Measurements from ENCODE around the gene POU2F3.

The POU2F3 gene

DNA sequence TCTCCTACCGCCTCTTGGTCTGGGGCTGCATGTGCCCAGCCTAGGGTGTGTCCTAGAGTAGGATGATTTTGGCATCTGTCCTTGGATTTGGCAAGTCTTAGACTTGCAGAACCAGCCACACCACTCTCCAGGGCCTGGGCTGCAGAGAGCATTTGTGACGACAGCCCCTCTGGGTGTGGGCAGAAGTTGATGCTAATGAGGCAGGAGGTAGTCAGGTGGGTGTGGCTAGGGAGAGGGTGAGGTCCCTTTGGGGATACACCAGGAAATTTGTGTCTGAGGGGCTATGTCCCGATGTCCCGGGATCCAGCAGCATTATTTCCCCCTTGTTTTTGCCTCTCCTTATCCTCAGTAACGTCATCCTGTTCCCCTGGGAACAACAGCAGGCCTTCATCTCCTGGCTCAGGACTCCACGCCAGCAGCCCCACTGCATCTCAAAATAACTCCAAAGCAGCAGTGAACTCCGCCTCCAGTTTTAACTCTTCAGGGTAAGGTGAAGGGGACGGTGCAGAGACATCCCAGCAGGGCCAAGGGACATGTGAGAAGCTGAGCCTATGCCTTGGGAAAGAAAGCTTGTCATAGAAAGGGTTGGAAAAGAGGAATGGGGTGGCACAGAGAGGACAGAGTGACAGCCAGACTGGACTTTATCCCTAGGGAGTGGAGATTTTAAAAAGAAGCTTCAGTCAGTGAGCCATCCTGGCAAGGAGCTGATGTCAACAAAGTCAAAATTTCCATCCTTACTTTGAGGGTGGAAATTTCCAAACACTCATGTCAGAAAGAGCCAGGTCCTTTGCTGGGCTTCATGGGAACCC, 77.1 kb downstream of the POU2F3 start:
- DNase-seq (ENCODE audit: low read depth in 3 of 3, low spot score in 1 of 3) = no peak

DNA sequence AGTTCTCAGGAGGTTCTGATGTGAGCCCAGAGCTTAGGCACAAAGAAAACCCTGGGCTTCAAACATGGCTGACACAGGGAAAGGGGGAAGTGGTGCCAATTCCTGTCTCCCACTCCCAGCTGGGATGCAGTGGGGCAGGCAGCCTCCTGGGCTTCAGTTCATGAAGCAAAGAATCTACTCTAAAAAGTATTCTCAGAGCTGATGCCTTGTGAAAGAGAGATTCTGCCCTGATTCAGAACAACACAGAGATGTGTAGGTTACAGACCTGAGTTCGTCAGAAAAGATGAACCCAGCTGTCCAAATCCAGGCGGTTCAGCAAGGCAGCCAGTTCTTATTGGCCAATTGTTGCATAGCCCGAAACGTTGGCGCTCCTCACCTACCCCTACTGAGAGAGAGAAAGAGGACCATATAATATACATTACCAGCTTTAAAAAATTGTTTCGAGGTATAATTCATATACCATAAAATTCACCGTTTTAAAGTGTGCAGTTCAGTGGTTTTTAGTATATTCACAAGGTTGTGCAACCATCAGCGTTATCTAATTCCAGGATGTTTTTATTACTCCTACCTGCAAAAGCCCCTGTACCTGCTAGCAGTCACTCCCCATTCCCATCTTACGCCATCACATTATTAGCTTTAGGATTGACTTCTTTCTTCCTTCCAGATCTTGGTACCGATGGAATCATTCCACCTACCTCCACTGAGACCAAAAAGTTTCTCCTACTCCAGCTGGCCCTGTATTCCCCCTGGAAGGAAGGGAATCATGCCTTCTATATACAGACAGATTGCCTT, 77.9 kb downstream of the POU2F3 start:
- no peak for DNase-seq (ENCODE audit: low read depth in 3 of 3, low spot score in 1 of 3)

DNA sequence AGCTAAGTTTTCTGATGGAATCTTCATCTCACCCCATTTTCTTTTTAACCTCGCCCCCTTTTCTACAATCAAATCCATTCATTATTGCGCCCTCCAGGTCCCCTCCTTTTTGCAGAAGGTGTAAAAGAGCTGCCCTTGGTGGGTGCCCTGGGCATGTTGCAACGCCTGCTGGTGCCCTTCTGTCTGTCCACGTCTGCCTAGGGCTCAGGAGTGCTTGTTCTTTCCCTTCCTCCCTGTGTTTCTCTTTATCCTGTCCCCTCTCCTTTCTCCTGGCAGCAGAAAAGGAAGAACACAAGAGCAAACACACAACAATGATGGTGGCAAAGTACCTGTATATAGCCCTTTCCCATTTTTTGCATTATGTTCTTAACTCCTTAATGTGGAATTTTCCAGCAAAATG, 79.0 kb downstream of the POU2F3 start:
- DNase-seq (ENCODE audit: low read depth in 3 of 3, low spot score in 1 of 3) = no peak

DNA sequence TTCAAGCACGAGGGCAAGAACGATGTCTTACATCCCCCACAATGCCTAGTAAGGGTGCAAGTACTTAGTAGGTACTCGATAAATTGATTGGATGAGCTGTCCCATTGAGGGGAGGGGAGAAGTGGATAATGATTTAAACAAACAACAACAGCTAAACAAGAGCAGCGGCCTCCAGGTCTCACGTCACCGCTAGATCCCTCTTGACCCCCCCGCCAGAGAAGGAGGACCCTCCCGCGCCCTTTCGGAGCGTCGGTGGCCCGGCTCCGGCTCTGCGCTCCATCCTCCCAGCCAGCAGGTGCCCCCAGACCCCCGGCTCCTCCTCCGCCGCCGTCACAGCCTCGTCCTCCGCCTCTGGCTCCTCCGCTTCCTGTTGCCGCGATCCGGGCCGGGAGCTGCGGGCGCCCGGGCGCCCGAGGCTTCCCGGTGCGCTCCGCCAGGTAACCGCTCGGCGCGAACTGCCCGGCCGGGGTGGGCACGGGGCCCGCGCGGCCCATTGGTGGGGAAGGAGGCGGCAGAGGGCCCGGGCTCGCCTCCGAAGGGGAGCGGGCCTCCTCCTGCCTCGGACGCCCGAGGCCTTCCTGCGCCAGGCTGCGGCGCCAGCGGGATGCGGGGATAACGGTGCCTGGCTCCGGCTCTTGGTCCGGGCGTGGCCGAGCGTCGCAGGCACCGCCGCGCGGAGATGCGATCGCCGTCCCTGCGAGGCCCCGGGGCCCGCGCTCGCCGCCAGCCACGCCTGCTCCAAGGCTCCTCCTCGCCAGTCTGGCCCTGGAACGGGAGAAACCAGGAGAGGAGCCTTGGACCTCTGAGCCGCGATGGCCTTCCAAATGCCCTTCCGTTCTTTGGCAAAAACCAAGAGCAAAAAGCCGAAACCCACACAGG, 85.2 kb downstream of the POU2F3 start, which contains the start of gene TLCD5:
TLCD5 (plus strand) TSS at position 368 of the 879 bp plus-strand sequence. CDS start 2,143 bp downstream, outside the sequence.
- DNase-seq (ENCODE audit: low read depth in 3 of 3, low spot score in 1 of 3) = no peak

DNA sequence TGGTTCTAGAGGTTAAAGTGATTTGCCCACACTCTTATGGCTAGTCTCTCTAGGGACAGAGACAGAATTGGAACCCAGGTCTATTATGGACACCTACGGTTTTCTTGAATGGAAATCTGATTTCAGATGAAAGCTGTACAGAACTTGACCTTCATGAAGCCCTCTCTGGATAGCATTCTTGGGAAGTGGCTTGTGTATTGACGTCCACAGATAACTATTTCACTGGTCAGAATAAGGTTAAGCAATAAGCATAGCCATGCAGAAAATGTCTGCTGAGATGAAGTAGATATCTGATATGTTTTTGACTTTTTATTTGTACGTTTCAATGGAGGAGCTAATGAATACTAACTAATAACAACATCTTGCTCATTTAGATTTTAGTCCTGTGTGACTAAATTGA, 86.3 kb downstream of the POU2F3 start:
- no peak for DNase-seq (ENCODE audit: low read depth in 3 of 3, low spot score in 1 of 3)

DNA sequence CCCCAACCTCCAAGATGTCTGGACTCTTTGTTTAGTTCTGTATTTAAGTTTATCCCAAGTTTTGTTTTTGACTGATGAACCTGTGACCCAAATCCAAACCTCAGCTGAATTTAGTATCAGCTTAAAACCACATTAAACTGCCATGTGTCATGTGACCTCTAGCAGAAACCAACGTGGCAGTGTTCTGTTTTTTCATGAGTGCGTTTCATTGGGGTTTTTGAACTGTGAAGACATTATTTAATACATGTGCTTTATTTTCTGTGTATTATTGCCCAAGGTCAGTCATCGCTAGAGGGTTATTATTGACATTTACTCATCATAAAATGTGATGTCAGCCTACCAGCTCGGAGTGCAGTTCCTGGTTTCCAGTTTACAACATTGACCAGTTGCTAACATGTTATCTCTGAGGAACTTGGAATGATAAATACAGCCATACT, 86.9 kb downstream of the POU2F3 start:
- DNase-seq (ENCODE audit: low read depth in 3 of 3, low spot score in 1 of 3) = no peak

- no peak for DNase-seq (ENCODE audit: low read depth in 3 of 3, low spot score in 1 of 3)
Measured at GRCh38 chr11:120327311-120327710, 87.4 kb downstream of the POU2F3 start.

GRCh38 chr11:120329556-120329955, 89.6 kb downstream of the POU2F3 start:
- DNase-seq (ENCODE audit: low read depth in 3 of 3, low spot score in 1 of 3) = no peak

- DNase-seq (ENCODE audit: low read depth in 3 of 3, low spot score in 1 of 3) = no peak
Measured at GRCh38 chr11:120330045-120330444, 90.1 kb downstream of the POU2F3 start.

GRCh38 chr11:120331301-120331996, 91.5 kb downstream of the POU2F3 start:
- DNase-seq (ENCODE audit: low read depth in 3 of 3, low spot score in 1 of 3) = no peak

DNA sequence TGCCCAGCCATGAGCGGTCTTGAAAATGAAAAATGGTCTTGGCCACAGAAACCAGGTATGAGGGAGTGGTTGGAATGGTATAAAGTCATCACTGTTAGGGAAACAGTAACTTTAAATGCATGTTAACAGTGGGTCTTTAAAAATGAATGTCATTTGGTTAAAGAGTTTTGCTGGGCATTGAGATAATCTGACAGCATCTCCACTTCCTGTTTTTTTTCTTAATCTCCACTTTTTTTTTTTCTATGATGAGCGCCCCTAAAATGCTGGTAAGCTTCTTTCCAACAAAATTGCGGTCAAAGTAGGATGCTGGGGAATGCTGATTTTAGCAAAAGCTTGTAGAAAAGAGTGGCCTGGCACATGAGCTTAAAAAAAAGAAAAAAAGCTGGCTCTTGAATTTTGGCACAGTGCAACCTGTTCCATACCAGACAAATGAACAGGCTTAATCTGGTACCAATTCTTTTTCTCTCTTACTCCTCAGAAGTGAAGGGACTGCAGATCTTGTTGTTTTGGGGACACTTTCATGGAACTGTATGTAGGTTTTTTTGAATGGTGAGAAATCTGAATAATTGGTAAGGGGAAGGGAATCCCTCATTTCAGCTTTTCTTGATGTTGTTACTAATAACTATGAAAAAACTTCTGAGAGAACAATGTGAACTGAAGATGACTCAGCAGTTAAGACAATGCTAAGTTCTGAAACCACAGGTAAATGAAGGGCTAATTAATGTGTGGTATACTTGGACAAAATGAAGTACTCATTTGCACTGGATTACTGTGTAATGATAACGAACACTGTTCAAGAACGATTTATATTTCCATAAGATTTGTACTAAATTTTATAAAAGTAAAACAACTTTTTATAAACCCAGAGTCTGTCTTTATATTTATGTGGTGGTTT, 93.1 kb downstream of the POU2F3 start:
- DNase-seq (ENCODE audit: low read depth in 3 of 3, low spot score in 1 of 3) = no peak

DNA sequence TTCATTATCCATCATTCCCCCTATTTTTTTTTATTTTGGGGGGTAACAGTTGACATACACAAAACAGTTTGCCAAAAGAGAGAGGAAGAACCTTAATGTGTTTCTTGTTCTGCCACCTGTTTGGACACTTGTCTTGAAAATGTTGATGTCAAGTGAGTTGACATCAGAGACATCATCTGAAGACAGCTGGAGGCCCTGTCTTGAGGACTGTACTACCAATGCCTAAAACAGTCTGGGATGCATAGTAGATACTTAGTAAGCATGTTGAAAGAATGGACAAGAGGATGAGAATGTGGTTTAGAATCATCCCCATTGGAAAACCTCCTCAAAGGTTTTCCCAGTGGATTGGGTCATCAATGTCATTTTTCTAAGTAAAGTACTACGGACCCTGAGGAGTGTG, 93.9 kb downstream of the POU2F3 start:
- no peak for DNase-seq (ENCODE audit: low read depth in 3 of 3, low spot score in 1 of 3)

GRCh38 chr11:120334332-120334731, 94.4 kb downstream of the POU2F3 start:
- no peak for DNase-seq (ENCODE audit: low read depth in 3 of 3, low spot score in 1 of 3)

GRCh38 chr11:120334894-120335462, 95.0 kb downstream of the POU2F3 start:
- DNase-seq (ENCODE audit: low read depth in 3 of 3, low spot score in 1 of 3) = peak in 2 of 3 donors; percentile 21 to 32

DNA sequence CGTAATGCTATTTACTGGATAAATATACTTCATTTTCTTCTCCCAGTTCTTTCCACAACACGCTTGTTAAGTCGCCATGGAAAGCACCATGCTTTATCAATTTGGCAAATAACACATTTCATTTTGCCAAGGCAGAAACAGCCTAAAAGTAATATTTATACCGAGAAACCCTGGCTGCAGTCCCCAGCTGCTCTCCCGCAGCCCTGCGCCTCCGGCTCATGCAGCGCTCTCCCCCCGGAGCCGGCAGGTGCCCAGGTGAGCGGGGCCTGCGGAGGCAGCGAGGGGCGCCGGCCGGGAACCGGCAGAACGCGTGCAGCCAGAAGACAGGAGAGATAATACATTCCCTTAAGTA, 95.6 kb downstream of the POU2F3 start:
- DNase-seq (ENCODE audit: low read depth in 3 of 3, low spot score in 1 of 3) = no peak

GRCh38 chr11:120335908-120336640, 96.1 kb downstream of the POU2F3 start, which contains the start of gene ARHGEF12:
ARHGEF12 (plus strand) TSS chr11:120336413; CDS start chr11:120337244, 831 bp downstream.
- DNase-seq (ENCODE audit: low read depth in 3 of 3, low spot score in 1 of 3) = peak; percentile 19 to 69 (median 54)

- no peak for DNase-seq (ENCODE audit: low read depth in 3 of 3, low spot score in 1 of 3)
Measured at GRCh38 chr11:120336641-120337354, 96.9 kb downstream of the POU2F3 start.
